ENCODE measurements around the gene EDA.

DNA sequence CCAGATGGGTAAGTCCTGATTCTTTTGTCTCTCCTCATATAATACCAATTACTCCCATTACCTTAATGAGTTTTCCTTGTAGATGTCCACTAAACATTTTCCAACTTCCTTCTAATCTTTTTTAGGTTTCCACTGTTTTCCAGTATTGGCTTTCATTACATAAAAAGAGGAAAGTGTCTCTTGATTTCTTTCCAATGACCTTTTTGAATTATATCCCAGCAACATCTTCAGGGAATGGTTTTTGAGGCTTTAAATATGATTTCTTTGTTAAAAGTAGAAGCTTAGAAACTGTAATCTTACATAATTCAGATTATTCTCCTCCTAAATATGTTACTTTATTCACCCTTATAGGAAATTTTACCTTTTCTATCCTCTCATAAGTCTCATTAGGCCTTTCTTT is 298.9 kb downstream of the EDA start:
- TF ChIP-seq, protein P1, sequence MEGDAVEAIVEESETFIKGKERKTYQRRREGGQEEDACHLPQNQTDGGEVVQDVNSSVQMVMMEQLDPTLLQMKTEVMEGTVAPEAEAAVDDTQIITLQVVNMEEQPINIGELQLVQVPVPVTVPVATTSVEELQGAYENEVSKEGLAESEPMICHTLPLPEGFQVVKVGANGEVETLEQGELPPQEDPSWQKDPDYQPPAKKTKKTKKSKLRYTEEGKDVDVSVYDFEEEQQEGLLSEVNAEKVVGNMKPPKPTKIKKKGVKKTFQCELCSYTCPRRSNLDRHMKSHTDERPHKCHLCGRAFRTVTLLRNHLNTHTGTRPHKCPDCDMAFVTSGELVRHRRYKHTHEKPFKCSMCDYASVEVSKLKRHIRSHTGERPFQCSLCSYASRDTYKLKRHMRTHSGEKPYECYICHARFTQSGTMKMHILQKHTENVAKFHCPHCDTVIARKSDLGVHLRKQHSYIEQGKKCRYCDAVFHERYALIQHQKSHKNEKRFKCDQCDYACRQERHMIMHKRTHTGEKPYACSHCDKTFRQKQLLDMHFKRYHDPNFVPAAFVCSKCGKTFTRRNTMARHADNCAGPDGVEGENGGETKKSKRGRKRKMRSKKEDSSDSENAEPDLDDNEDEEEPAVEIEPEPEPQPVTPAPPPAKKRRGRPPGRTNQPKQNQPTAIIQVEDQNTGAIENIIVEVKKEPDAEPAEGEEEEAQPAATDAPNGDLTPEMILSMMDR (IDR thresholded peaks at IDR 0.05), result no peak
- TF ChIP-seq POLR2A (IDR thresholded peaks at IDR 0.05), result no peak

Measured in thyroid gland (tissue), 4 donors.